GOT3 (cell line): ENCODE results near the gene L3MBTL4.
"Not testable (repeated sequence)": the region's sequence is repeated elsewhere in the genome, so short reads cannot be mapped to it uniquely, and the experiment has no call there.

ENCODE experiments used
- DNase-seq: peaks from one replicate; lab custom pipeline; 2025; ENCODE audit warnings: mixed read lengths; lab: John Stamatoyannopoulos, UW

L3MBTL4 gene

GRCh38 chr18:6106091-6106685 is 308.5 kb downstream of the L3MBTL4 start:
- DNase-seq = no peak

- no peak for DNase-seq
These were observed 311.0 kb downstream of the L3MBTL4 start for GRCh38 chr18:6103741-6104140.

GRCh38 chr18:6096730-6097129 is 318.0 kb downstream of the L3MBTL4 start:
- DNase-seq = no peak

- DNase-seq = no peak
These were observed 326.3 kb downstream of the L3MBTL4 start for GRCh38 chr18:6088432-6088831.

- no peak for DNase-seq
These were observed 328.0 kb downstream of the L3MBTL4 start for GRCh38 chr18:6086731-6087130.

GRCh38 chr18:6079406-6079805 is 335.3 kb downstream of the L3MBTL4 start:
- no peak for DNase-seq

- no peak for DNase-seq
These were observed 335.8 kb downstream of the L3MBTL4 start for GRCh38 chr18:6078877-6079276.

GRCh38 chr18:6072423-6072822 is 342.3 kb downstream of the L3MBTL4 start:
- DNase-seq = not testable (repeated sequence)

- no peak for DNase-seq
These were observed 345.2 kb downstream of the L3MBTL4 start for GRCh38 chr18:6069539-6069938.

GRCh38 chr18:6069103-6069502 is 345.6 kb downstream of the L3MBTL4 start:
- no peak for DNase-seq

GRCh38 chr18:6060149-6060548 is 354.6 kb downstream of the L3MBTL4 start:
- DNase-seq = no peak

- DNase-seq = no peak
These were observed 355.2 kb downstream of the L3MBTL4 start for GRCh38 chr18:6059551-6059950.

GRCh38 chr18:6058941-6059340 is 355.8 kb downstream of the L3MBTL4 start:
- DNase-seq = no peak

- DNase-seq = no peak
These were observed 357.1 kb downstream of the L3MBTL4 start for GRCh38 chr18:6057604-6058003.

GRCh38 chr18:6056171-6056910 is 358.4 kb downstream of the L3MBTL4 start:
- DNase-seq = no peak

GRCh38 chr18:6055711-6056110 is 359.0 kb downstream of the L3MBTL4 start:
- DNase-seq = no peak

- no peak for DNase-seq
These were observed 360.4 kb downstream of the L3MBTL4 start for GRCh38 chr18:6054256-6054842.

GRCh38 chr18:6052449-6052913 is 362.2 kb downstream of the L3MBTL4 start:
- DNase-seq = no peak

GRCh38 chr18:6047596-6047995 is 367.1 kb downstream of the L3MBTL4 start:
- not testable (repeated sequence) for DNase-seq

- no peak for DNase-seq
These were observed 369.9 kb downstream of the L3MBTL4 start for GRCh38 chr18:6044773-6045172.

- no peak for DNase-seq
These were observed 370.4 kb downstream of the L3MBTL4 start for GRCh38 chr18:6044319-6044718.

- no peak for DNase-seq
These were observed 375.7 kb downstream of the L3MBTL4 start for GRCh38 chr18:6039055-6039454.

- no peak for DNase-seq
These were observed 383.3 kb downstream of the L3MBTL4 start for GRCh38 chr18:6031442-6031841.
